Dermis microvascular lymphatic vessel endothelial cell (primary cell): ENCODE measurements around the gene ITGAL. TPM values are rescaled to one million over a fixed set of nuclear protein-coding genes. Genes with fewer than 3 reads are reported as not detected.
A peak's percentile ranks its signal among the peaks of the same experiment; 100 is the strongest.

Source experiments
- DNase-seq, 2 donors: peaks; one replicate each; pipeline versions ENCODE4 v3.0.0 to v3.0.0-alpha.2; 2010; ENCODE audit warnings: low read depth in 2 of 2
- total RNA-seq: library from RNA; depleted of rRNA; stranded (reverse); fragments of >200 nt; gene quantifications from 2 replicates; pipeline ENCODE4 v1.2.1, GENCODE V29; 2014

ITGAL gene
- total RNA-seq, 1 donor from 2014 or later: not detected

DNA sequence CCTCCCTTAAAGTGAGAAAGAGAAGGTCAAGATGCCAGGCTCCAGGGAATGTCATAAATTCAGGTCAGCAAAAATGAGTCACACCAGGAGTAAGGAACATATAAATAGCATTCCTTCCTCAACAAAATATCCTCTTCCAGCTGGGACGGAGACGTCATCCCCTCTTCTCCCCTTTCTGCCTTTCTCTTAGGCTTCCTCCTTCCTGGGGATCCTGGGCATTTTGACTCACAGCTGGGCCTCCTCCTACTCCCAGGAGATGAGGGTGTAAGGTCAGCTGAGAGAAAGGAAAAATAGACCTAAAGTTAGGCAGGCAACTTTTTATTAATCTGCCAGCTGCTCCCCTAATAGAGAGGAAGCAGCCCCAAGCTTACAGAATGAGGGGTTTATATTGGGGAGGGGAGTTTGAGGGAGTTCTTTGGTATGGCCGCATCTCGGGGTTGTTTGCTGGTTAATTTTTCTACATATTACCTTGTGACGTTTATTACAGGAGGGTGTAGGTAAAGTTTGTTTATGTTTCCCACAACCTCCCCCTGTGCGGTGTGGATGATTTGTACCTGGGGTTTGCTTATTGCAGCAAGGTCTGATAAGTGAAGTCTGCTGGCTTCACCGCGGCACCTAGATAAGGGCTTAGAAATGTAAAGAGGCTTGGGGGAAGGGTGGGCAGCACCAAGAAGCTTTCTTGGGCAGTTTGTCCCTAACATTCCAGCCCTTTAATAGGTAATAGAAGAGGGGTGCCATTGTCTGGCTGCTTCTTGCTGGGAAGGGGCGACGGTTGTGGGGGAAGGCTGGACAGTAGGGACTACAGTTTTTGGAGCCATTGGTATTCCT lies 69.2 kb downstream of the ITGAL start:
- peak in 1 of 2 donors; percentile 44 for DNase-seq

- DNase-seq: no peak
Measured at GRCh38 chr16:30543067-30543466, 70.5 kb downstream of the ITGAL start.

DNA sequence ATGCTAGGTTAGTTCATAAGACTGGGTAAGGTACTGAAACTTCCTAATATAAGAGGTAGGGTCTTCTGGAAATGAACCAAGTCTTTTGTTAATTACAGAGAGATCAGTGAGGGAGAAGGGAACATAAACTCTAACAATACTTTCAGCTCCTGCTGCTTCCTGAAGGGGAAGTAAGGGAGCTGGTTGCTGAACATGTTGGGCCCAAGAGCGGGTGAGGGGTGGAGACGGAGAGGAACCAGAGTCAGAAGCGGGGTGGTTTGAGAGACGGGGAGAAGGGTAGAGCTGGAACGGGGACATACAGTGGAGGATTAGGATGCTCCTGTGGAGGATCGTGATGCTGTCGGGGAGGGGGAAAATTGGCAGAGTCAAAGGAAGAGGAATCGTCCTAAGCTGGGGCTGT lies 73.6 kb downstream of the ITGAL start:
- no peak for DNase-seq

GRCh38 chr16:30548416-30549253 lies 76.1 kb downstream of the ITGAL start:
- DNase-seq: no peak

DNA sequence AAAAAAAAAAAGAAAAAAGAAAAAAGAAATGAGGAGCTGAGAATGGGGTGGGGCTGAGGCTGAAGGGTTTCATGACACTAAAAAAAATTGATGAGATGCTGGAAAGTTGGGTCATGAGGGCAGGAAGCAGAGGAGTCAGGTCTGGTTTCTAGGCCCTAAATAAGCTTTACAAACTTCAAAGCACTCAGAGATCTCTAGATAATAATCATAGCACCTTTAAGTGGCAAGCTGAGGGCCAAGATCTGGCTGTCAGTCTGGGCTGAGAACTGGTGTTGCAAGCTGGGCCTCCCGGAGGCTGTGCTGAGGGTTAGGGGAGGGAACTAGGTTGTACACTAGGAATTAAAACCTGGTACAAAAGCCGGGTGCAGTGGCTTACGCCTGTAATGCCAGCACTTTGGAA lies 79.2 kb downstream of the ITGAL start:
- DNase-seq: no peak

DNA sequence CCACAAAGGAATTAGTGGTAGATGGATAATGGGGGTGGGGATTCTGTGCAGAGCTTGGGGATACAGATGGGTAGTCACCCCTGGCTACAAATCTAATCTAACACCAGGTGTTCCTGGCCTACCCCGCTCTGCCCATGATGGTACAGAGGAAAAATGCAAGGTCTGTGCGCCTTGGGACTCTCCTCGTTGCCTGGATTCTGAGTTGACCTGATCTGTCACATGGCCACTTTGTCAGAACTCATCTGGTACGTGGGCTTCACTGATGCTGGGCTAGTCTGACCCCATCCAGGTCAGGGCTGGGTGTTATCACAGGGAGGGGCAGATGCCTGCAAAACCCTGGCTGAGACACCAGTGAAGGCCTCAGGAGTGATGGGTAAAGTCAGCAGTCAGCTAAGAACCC lies 80.4 kb downstream of the ITGAL start:
- DNase-seq: no peak

- no peak for DNase-seq
Measured at GRCh38 chr16:30553393-30553899, 80.9 kb downstream of the ITGAL start.

DNA sequence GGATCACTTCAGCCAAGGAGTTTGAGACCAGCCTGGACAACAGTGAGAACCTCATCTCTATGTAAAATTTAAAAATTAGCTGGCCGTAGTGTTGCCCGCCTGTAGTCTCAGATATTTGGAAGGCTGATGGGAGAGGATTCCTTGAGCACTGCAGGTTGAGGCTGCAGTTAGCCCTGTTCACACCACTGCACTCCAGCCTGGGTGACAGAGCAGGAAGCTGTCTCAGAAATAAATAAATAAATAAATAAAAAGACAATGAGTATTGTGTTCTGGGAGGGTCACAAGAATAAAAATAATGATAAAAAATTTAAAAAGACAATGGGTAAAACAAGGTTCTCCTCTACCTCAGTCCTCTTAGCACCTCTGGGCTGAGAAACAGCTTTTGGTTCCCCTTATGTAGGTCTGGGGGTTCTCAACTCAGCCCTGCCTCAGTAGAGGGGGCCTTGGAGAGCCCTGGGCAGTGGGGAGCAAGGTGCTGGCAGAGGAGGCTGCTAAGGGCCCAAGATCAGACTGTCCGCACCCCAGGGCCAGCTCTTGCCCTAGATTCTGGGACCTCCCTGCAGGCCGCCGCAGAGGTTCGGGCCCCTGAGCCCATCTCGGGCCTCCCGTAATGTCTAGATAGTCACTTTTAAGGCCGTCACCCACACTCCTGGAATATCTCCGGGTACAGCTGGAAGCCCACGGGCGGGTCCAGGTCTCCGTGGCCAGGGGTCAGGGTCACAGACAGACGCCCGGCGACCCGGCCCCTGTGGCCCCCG lies 82.2 kb downstream of the ITGAL start:
- DNase-seq: no peak

DNA sequence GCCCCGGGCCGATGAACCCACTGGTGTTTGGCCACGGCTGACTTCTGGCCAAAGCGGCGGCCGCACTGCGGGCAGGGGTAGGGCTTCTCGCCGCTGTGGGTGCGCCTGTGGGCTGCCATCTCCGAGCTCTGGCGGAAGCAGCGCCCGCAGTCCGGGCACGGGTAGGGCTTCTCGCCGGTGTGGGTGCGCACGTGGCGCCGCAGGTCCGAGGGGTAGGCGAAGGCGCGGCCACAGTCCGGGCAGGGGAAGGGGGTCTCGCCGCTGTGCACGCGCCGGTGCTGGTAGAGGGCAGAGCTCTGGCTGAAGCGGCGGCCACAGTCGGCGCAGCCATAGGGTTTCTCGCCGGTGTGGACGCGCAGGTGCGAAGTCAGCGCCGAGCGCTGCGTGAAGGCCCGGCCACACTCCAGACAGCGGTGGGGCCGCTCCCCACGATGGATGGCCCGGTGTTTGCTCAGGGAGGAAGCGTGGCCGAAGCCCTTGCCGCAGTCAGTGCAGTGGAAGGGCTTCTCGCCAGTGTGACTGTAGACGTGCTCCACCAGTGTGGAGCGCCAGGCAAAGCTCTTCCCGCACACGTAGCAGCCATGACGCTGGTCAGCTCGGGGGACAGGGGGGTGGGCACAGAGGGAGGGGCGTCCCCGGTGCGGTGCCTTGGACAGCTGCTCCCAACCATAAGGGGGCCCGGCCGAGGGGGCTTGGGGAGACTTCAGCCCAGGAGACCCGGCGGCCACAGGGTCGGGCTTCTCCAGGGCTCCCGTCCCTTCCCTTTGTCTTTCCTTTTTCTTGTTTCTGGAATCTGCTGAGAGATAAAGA lies 83.0 kb downstream of the ITGAL start:
- DNase-seq: no peak

- DNase-seq: no peak
Measured at GRCh38 chr16:30556125-30556473, 83.6 kb downstream of the ITGAL start.

- no peak for DNase-seq
Measured at GRCh38 chr16:30557707-30557956, 85.1 kb downstream of the ITGAL start.

DNA sequence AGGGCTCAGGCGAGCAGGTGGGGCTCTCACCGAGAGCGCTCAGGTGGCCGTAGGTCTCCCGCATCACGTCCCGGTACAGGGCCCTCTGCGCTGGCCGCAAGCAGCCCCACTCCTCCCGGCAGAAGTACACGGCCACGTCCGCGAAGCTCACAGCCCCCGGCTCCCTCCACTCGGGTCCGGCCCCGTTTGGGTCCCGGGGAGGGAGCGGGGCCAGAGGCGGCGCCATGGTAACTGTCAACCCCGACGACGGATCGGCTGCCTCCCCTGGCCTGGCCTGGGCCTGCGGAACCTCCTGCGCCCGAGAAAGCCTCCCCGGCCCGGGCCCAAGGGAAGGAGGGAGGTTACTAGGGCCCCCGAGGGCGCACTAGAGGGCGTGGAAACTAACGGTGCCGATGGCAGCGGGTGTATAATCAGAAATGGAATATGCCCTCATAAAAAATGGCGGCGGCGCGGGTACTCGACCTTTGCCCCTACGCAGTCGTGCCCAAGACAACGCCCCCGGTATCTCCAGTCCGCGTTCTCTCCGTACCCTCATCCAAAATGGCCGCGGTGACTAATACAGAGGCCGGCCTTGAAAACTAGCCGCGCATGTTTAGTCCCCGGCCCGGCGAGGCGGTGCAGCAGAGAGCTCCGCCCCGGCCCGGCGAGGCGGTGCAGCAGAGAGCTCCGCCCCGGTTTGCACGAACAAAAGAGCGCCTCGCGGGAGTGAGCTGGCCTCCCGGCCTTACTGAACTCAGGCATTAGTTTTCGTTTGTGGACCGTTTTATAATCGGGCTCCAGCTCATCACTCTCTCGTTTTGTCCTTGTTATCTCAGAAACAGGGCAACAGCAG lies 85.6 kb downstream of the ITGAL start, which contains the start of gene ZNF764:
ZNF764 (minus strand) TSS at position 418 of the 832 bp plus-strand sequence; CDS start at position 226, 192 bp downstream.
- peak; percentile 94 to 98 for DNase-seq

GRCh38 chr16:30558789-30559377 lies 86.3 kb downstream of the ITGAL start:
- DNase-seq: no peak

GRCh38 chr16:30559690-30560089 lies 87.1 kb downstream of the ITGAL start:
- no peak for DNase-seq

DNA sequence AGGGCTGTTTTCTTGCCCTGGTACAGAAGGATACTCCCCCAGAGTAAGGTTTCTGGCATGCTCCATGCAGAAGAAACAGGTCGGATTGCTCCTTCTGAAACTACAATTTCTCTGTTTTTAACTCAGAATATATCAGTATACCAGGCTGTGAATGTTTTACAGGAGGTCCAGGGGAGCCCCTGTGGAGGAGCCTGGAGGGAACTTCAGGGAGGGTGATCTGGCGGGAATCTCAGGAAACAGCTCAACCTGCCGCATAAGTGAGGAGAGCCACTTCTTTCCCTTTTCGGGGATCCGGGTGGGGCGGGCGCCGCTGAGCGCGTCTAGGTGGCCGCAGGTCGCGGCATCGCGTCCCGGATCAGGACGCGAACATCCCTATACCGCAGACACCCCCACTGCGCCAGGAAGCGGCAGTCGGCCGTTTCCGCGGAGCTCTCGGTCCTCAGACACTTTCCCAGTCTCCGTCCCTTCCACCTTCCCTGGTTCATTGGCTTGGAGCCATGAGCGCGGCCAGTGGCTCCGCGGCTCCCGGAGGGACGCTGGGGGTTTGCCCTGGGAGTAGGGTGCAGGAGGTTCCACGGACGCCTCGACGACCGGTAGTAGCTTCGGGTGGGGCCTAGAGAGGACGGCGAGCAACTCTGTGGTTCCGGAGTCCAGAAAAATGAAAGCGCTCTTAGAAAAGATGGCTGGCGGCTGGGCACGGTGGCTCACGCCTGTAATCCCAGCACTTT lies 88.7 kb downstream of the ITGAL start:
- peak in 1 of 2 donors; percentile 36 for DNase-seq

GRCh38 chr16:30562021-30562420 lies 89.5 kb downstream of the ITGAL start:
- DNase-seq: no peak

- DNase-seq: no peak
Measured at GRCh38 chr16:30565526-30565925, 93.0 kb downstream of the ITGAL start.

DNA sequence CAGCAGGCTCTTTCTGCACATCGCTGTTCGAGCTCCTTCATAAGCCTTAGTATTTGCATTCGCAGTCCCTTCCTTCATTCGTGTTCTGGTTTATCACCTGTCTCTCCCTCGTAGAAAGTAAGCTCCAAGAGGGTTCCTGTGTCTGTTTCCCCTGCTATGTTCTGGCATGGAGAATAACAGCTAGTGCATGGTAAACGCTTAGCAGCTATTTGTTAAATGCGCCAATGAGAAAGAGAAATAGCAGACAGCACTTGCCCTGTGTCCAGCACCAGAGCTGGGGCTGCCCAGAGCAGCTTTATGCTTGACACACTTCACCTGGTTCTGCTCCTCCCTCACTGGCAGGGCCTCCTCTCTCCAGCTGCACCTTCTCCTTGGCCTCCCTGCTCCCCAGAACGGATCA lies 93.4 kb downstream of the ITGAL start:
- no peak for DNase-seq

GRCh38 chr16:30566531-30566930 lies 94.0 kb downstream of the ITGAL start:
- DNase-seq: no peak
